CD8-positive, alpha-beta memory T cell (primary cell): ENCODE results near the gene SLC18A2. TPM values are rescaled to one million over a fixed set of nuclear protein-coding genes. Genes with fewer than 3 reads are reported as not detected.

Experiments
- CTCF ChIA-PET: fragments of 350-600 bp; sonication (Branson Sonifier 250); formaldehyde crosslinking; loops from one replicate; lab custom pipeline; 2021; ENCODE audit warnings: antibody characterized with exemption; lab: Charles Lee
- POLR2A ChIA-PET: fragments of 350-600 bp; sonication (Branson Sonifier 250); formaldehyde crosslinking; loops from one replicate; lab custom pipeline; 2021; ENCODE audit warnings: antibody characterized with exemption; lab: Charles Lee
- DNase-seq, 5 donors: peaks; one replicate each; pipeline versions ENCODE4 v3.0.0 to v3.0.0-alpha.2; 2020 to 2022; ENCODE audit warnings: mixed read lengths in 1 of 5
- H3K27ac ChIP-seq: one replicate; pipeline ENCODE4 v1.7.0; 2013; ENCODE audit warnings: low read depth, mild to moderate bottlenecking, low read length, moderate library complexity
- H3K27me3 ChIP-seq: 2 replicates; pipeline ENCODE4 v1.7.0; 2013; ENCODE audit warnings: low read length, mild to moderate bottlenecking; ENCODE audit not compliant: insufficient read depth, poor library complexity, severe bottlenecking
- H3K36me3 ChIP-seq: 2 replicates; pipeline ENCODE4 v1.7.0; 2013; ENCODE audit warnings: mild to moderate bottlenecking, low read length, moderate library complexity; ENCODE audit not compliant: insufficient read depth
- H3K4me1 ChIP-seq: 2 replicates; pipeline ENCODE4 v1.7.0; 2013; ENCODE audit warnings: mild to moderate bottlenecking, low read length, moderate library complexity; ENCODE audit not compliant: insufficient read depth
- H3K4me3 ChIP-seq: 2 replicates; pipeline ENCODE4 v1.7.0; 2013; ENCODE audit warnings: mild to moderate bottlenecking, low read length
- H3K9me3 ChIP-seq: 2 replicates; pipeline ENCODE4 v1.7.0; 2013; ENCODE audit warnings: mild to moderate bottlenecking, low read length
- H3K27ac Mint-ChIP-seq, 8 donors: one replicate each; pipeline ENCODE4 v1.8.0; 2020 to 2021; ENCODE audit warnings: mixed read lengths in 8 of 8, mild to moderate bottlenecking in 6 of 8, inconsistent platforms in 3 of 8, moderate library complexity in 3 of 8
- H3K27me3 Mint-ChIP-seq, 2 donors: one replicate each; pipeline ENCODE4 v1.8.0; 2020 to 2021; ENCODE audit warnings: mixed read lengths in 2 of 2, mild to moderate bottlenecking in 1 of 2, moderate library complexity in 1 of 2
- H3K36me3 Mint-ChIP-seq, 3 donors: one replicate each; pipeline ENCODE4 v1.8.0; 2020 to 2021; ENCODE audit warnings: mixed read lengths in 3 of 3, inconsistent platforms in 1 of 3, mild to moderate bottlenecking in 1 of 3
- H3K4me1 Mint-ChIP-seq, 3 donors: one replicate each; pipeline ENCODE4 v1.8.0; 2020 to 2021; ENCODE audit warnings: mixed read lengths in 3 of 3, inconsistent platforms in 1 of 3, mild to moderate bottlenecking in 1 of 3
- H3K4me3 Mint-ChIP-seq, 7 donors: one replicate each; pipeline ENCODE4 v1.8.0; 2020 to 2021; ENCODE audit warnings: mixed read lengths in 7 of 7, mild to moderate bottlenecking in 6 of 7, moderate library complexity in 4 of 7, inconsistent platforms in 2 of 7
- H3K9me3 Mint-ChIP-seq, 5 donors: one replicate each; pipeline ENCODE4 v1.8.0; 2020 to 2022; ENCODE audit warnings: mixed read lengths in 5 of 5, mild to moderate bottlenecking in 3 of 5, moderate library complexity in 2 of 5, inconsistent platforms in 1 of 5
- polyA plus RNA-seq: library from polyadenylated mRNA; unstranded; fragments of 300-500 nt; fragmentation: Illumina TruSeq; gene quantifications from one replicate; pipeline ENCODE4 v1.2.3, GENCODE V29; 2021
- total RNA-seq, 2 experiments: library from RNA; stranded (reverse); gene quantifications; one replicate each; pipeline ENCODE4 v1.2.3, GENCODE V29; 2021

SLC18A2 gene
- total and polyA plus RNA-seq, 3 experiments from 2014 or later = 0.07 to 0.08 TPM; not detected in 1

GRCh38 chr10:117268907-117269306, 28.0 kb downstream of the SLC18A2 start:
- no peak overlapping the region for H3K4me3 Mint-ChIP-seq
- DNase-seq = no peak
- H3K27me3 Mint-ChIP-seq = peaks cover 6 to 13% of the 10 kb centered on the region in 2 donors
- peak overlapping the region in 1 of 8 donors; percentile 0 for H3K27ac Mint-ChIP-seq
- POLR2A ChIA-PET = no interaction called here
- Histone ChIP-seq H3K4me3 (no peak overlapping the region), H3K9me3 (no peaks in the 10 kb centered on the region), H3K36me3 (no peaks in the 10 kb centered on the region), H3K27me3 (no peaks in the 10 kb centered on the region), H3K27ac (no peak overlapping the region), H3K4me1 (no peaks in the 10 kb centered on the region)
- H3K9me3 Mint-ChIP-seq = no peaks in the 10 kb centered on the region
- H3K36me3 Mint-ChIP-seq = no peaks in the 10 kb centered on the region
- H3K4me1 Mint-ChIP-seq = no peaks in the 10 kb centered on the region
- CTCF ChIA-PET = no interaction called here

- Mint-ChIP-seq H3K9me3 (no peaks in the 10 kb centered on the region), H3K4me1 (no peaks in the 10 kb centered on the region)
- DNase-seq = no peak
Measured at GRCh38 chr10:117271427-117271826, 30.5 kb downstream of the SLC18A2 start.

GRCh38 chr10:117272195-117273076, 31.5 kb downstream of the SLC18A2 start:
- no peaks in the 10 kb centered on the region for H3K4me1 Mint-ChIP-seq
- Histone ChIP-seq H3K9me3 (no peaks in the 10 kb centered on the region), H3K4me1 (no peaks in the 10 kb centered on the region), H3K27me3 (no peaks in the 10 kb centered on the region), H3K36me3 (no peaks in the 10 kb centered on the region), H3K4me3 (no peak overlapping the region), H3K27ac (no peak overlapping the region)
- no peak overlapping the region for H3K27ac Mint-ChIP-seq
- no peaks in the 10 kb centered on the region for H3K27me3 Mint-ChIP-seq
- ChIA-PET CTCF (no interaction called here), POLR2A (no interaction called here)
- no peak overlapping the region for H3K4me3 Mint-ChIP-seq
- no peaks in the 10 kb centered on the region for H3K36me3 Mint-ChIP-seq
- H3K9me3 Mint-ChIP-seq = no peaks in the 10 kb centered on the region
- DNase-seq = no peak

More at GRCh38 chr10:117271427-117271826, 30.5 kb downstream of the SLC18A2 start:
- Histone ChIP-seq H3K36me3 (no peaks in the 10 kb centered on the region), H3K27me3 (no peaks in the 10 kb centered on the region), H3K4me3 (no peak overlapping the region), H3K27ac (no peak overlapping the region), H3K4me1 (no peaks in the 10 kb centered on the region), H3K9me3 (no peaks in the 10 kb centered on the region)
- no peaks in the 10 kb centered on the region for H3K36me3 Mint-ChIP-seq
- H3K4me3 Mint-ChIP-seq = no peak overlapping the region
- H3K27ac Mint-ChIP-seq = no peak overlapping the region
- POLR2A ChIA-PET = no interaction called here
- CTCF ChIA-PET = no interaction called here
- no peaks in the 10 kb centered on the region for H3K27me3 Mint-ChIP-seq

GRCh38 chr10:117273980-117274379, 33.1 kb downstream of the SLC18A2 start:
- Histone ChIP-seq H3K9me3 (no peaks in the 10 kb centered on the region), H3K36me3 (no peaks in the 10 kb centered on the region), H3K4me1 (no peaks in the 10 kb centered on the region), H3K4me3 (no peak overlapping the region), H3K27ac (no peak overlapping the region), H3K27me3 (no peaks in the 10 kb centered on the region)
- Mint-ChIP-seq H3K4me1 (no peaks in the 10 kb centered on the region), H3K27me3 (no peaks in the 10 kb centered on the region), H3K27ac (no peak overlapping the region), H3K36me3 (no peaks in the 10 kb centered on the region), H3K9me3 (no peaks in the 10 kb centered on the region), H3K4me3 (no peak overlapping the region)
- ChIA-PET CTCF (no interaction called here), POLR2A (no interaction called here)
- no peak for DNase-seq

GRCh38 chr10:117274509-117274908, 33.6 kb downstream of the SLC18A2 start:
- no peaks in the 10 kb centered on the region for H3K4me1 Mint-ChIP-seq
- no peak overlapping the region for H3K27ac Mint-ChIP-seq
- no peaks in the 10 kb centered on the region for H3K27me3 Mint-ChIP-seq
- H3K4me3 ChIP-seq = no peak overlapping the region
- DNase-seq = no peak
- H3K36me3 Mint-ChIP-seq = no peaks in the 10 kb centered on the region
- H3K27me3 ChIP-seq = no peaks in the 10 kb centered on the region
- no peaks in the 10 kb centered on the region for H3K4me1 ChIP-seq
- no peaks in the 10 kb centered on the region for H3K9me3 Mint-ChIP-seq
- H3K9me3 ChIP-seq = no peaks in the 10 kb centered on the region
- H3K4me3 Mint-ChIP-seq = no peak overlapping the region
- H3K36me3 ChIP-seq = no peaks in the 10 kb centered on the region
- CTCF ChIA-PET = no interaction called here
- POLR2A ChIA-PET = no interaction called here
- no peak overlapping the region for H3K27ac ChIP-seq

GRCh38 chr10:117275121-117275520, 34.2 kb downstream of the SLC18A2 start:
- ChIA-PET POLR2A (no interaction called here), CTCF (no interaction called here)
- Histone ChIP-seq H3K36me3 (no peaks in the 10 kb centered on the region), H3K4me1 (no peaks in the 10 kb centered on the region), H3K4me3 (no peak overlapping the region), H3K9me3 (no peaks in the 10 kb centered on the region), H3K27ac (no peak overlapping the region), H3K27me3 (no peaks in the 10 kb centered on the region)
- Mint-ChIP-seq H3K9me3 (no peaks in the 10 kb centered on the region), H3K4me3 (no peak overlapping the region), H3K27ac (peak overlapping the region in 1 of 8 donors; percentile 8), H3K27me3 (no peaks in the 10 kb centered on the region), H3K4me1 (no peaks in the 10 kb centered on the region), H3K36me3 (no peaks in the 10 kb centered on the region)
- DNase-seq = no peak

- peaks cover 0 to 5% (median 0%) of the 10 kb centered on the region in 3 donors for H3K36me3 Mint-ChIP-seq
- no peaks in the 10 kb centered on the region for H3K27me3 ChIP-seq
- DNase-seq = no peak
- H3K9me3 Mint-ChIP-seq = no peaks in the 10 kb centered on the region
- no peak overlapping the region for H3K4me3 Mint-ChIP-seq
- ChIA-PET POLR2A (no interaction called here), CTCF (interaction anchor here (1.3 kb wide), 1 partner anchor 61 kb away, joined by 3 read pairs; no protein-coding TSS in a partner anchor)
- H3K4me1 Mint-ChIP-seq = no peaks in the 10 kb centered on the region
- H3K4me3 ChIP-seq = no peak overlapping the region
- no peak overlapping the region for H3K27ac ChIP-seq
- no peaks in the 10 kb centered on the region for H3K4me1 ChIP-seq
- no peaks in the 10 kb centered on the region for H3K36me3 ChIP-seq
- no peak overlapping the region for H3K27ac Mint-ChIP-seq
- no peaks in the 10 kb centered on the region for H3K27me3 Mint-ChIP-seq
- H3K9me3 ChIP-seq = no peaks in the 10 kb centered on the region
Measured at GRCh38 chr10:117277675-117278074, 36.8 kb downstream of the SLC18A2 start.

- Histone ChIP-seq H3K4me3 (no peak overlapping the region), H3K4me1 (no peaks in the 10 kb centered on the region), H3K36me3 (peaks cover 7% of the 10 kb centered on the region), H3K9me3 (no peaks in the 10 kb centered on the region), H3K27ac (no peak overlapping the region), H3K27me3 (no peaks in the 10 kb centered on the region)
- Mint-ChIP-seq H3K36me3 (peaks cover 16 to 40% (median 18%) of the 10 kb centered on the region in 3 donors), H3K27me3 (no peaks in the 10 kb centered on the region), H3K27ac (peak overlapping the region in 1 of 8 donors; percentile 43), H3K4me3 (no peak overlapping the region), H3K9me3 (no peaks in the 10 kb centered on the region), H3K4me1 (peaks cover 0 to 3% (median 0%) of the 10 kb centered on the region in 3 donors)
- CTCF ChIA-PET = no interaction called here
- POLR2A ChIA-PET = no interaction called here
- DNase-seq = no peak
Measured at GRCh38 chr10:117284716-117285494, 44.0 kb downstream of the SLC18A2 start.
